Measurements from ENCODE around the gene PANX2. TPM values are rescaled to one million over a fixed set of nuclear protein-coding genes. Genes with fewer than 3 reads are reported as not detected.
A peak's percentile ranks its signal among the peaks of the same experiment; 100 is the strongest.

PANX2 gene
- total and polyA plus RNA-seq, 2 of the 13 experiments (the other 11 are each of a cell fraction or from before 2014, with no cell fraction given): 0.15 to 1.1 TPM

GRCh38 chr22:50151571-50152537 is 18.7 kb upstream of the PANX2 start (continued):
- no peak for TF ChIP-seq DMTF1 (CRISPR knock-in tag; IDR thresholded peaks at IDR 0.05)
- no peak for TF ChIP-seq SATB2 (CRISPR knock-in tag; IDR thresholded peaks at IDR 0.05)
- TF ChIP-seq PCBP2 (optimal IDR thresholded peaks at IDR 0.05; ENCODE audit: low read depth, low read length, poor library complexity, severe bottlenecking): no peak
- peak; percentile 80 for TF ChIP-seq ZNF687 (CRISPR knock-in tag; IDR thresholded peaks at IDR 0.05)
- TF ChIP-seq ZFP36L1 (CRISPR knock-in tag; IDR thresholded peaks at IDR 0.05): no peak
- no peak for TF ChIP-seq EP300 (IDR thresholded peaks at IDR 0.05; ENCODE audit: low read depth in 2 of 2, low read length in 2 of 2)
- no peak for TF ChIP-seq EP300 (CRISPR knock-in tag; IDR thresholded peaks at IDR 0.05; ENCODE audit: borderline replicate concordance)
- no peak for TF ChIP-seq ZNF24 (IDR thresholded peaks at IDR 0.05)
- no peak for TF ChIP-seq STAT5B (CRISPR knock-in tag; IDR thresholded peaks at IDR 0.05)
- no peak for TF ChIP-seq HMGXB3 (CRISPR knock-in tag; IDR thresholded peaks at IDR 0.05; ENCODE audit: borderline replicate concordance)
- no peak for TF ChIP-seq ZBTB3 (CRISPR knock-in tag; IDR thresholded peaks at IDR 0.05; ENCODE audit: borderline replicate concordance, low read depth)
- no peak for TF ChIP-seq GMEB2 (CRISPR knock-in tag; IDR thresholded peaks at IDR 0.05; ENCODE audit: low read depth)

All from HepG2 (cell line).